ENCODE results near the gene ELOA. TPM values are rescaled to one million over a fixed set of nuclear protein-coding genes. Genes with fewer than 3 reads are reported as not detected.
A peak's percentile ranks its signal among the peaks of the same experiment; 100 is the strongest.
"Not testable (repeated sequence)": the region's sequence is repeated elsewhere in the genome, so short reads cannot be mapped to it uniquely, and the experiment has no call there.

The ELOA gene
- polyA plus RNA-seq, 2 donors: 9.9 to 15.9 TPM

DNA sequence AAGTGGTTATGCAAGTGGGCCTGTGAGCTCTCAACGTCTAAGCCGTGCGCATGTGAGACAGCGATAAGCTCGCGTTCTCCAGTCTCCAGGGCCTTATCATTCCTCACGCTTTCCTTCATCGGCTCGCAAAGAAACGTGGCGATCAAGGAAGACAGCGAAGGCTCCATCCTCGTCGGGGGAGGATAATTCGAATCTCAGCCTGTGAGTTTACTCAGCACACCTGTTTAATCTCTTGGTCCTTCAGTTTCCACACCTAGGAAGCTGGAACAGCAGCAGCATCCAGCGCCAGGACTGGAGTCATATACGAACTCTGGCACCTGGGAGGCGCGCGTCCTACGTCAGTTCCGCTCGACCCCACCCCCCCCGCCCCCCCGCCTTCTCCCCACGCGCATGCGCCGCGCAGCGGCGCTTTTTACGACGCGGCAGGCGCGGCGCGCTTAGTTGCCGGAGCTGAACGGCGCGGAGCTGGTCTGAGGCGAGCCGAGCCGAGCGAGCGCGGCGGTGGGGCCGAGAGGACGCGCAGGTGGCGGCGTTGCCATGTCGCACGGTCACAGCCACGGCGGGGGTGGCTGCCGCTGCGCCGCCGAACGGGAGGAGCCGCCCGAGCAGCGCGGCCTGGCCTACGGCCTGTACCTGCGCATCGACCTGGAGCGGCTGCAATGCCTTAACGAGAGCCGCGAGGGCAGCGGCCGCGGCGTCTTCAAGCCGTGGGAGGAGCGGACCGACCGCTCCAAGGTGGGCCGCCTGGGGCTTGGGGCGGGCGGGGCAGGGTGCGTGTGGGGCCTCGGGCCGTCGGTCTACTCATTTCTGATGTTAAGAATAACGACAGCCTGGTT lies 34.9 kb downstream of the ELOA start, which contains the start of gene PITHD1:
Gene PITHD1, plus strand, starts transcription at position 440 of the 836 bp plus-strand sequence. Its CDS starts 98 bp downstream, at position 538.
- Histone ChIP-seq H3K4me3 (ENCODE audit: low read depth in 1 of 2, low read length in 2 of 2) (peak within 1 kb of the TSS; percentile 90 to 91), H3K27me3 (ENCODE audit: control insufficient read depth in 1 of 2, insufficient read depth in 2 of 2, low read length in 2 of 2) (no peaks in the 10 kb centered on the region), H3K36me3 (ENCODE audit: control insufficient read depth in 2 of 2, insufficient read depth in 2 of 2, low read length in 1 of 2) (no peaks in the 10 kb centered on the region), H3K4me1 (ENCODE audit: control insufficient read depth in 2 of 2, insufficient read depth in 2 of 2, low read length in 1 of 2) (peaks cover 4 to 6% of the 10 kb centered on the region in 2 donors), H3K9me3 (ENCODE audit: control insufficient read depth in 2 of 2, insufficient read depth in 1 of 2, low read depth in 1 of 2, low read length in 1 of 2) (no peaks in the 10 kb centered on the region), H3K27ac (ENCODE audit: low read depth in 2 of 2, low read length in 1 of 2) (peak within 1 kb of the TSS; percentile 91 to 97)
- WGBS, 2 donors: 0% methylated on average over 65 to 90 of the region's 91 CpGs

- H3K27me3 ChIP-seq (ENCODE audit: control insufficient read depth in 1 of 2, insufficient read depth in 2 of 2, low read length in 2 of 2): no peaks in the 10 kb centered on the region
- WGBS, 2 donors: 51 to 58% methylated on average over 3 of the region's 3 CpGs
- peak overlapping the region in 1 of 2 donors; percentile 90 for H3K4me3 ChIP-seq (ENCODE audit: low read depth in 1 of 2, low read length in 2 of 2)
- H3K36me3 ChIP-seq (ENCODE audit: control insufficient read depth in 2 of 2, insufficient read depth in 2 of 2, low read length in 1 of 2): no peaks in the 10 kb centered on the region
- H3K4me1 ChIP-seq (ENCODE audit: control insufficient read depth in 2 of 2, insufficient read depth in 2 of 2, low read length in 1 of 2): peaks cover 4 to 6% of the 10 kb centered on the region in 2 donors
- H3K9me3 ChIP-seq (ENCODE audit: control insufficient read depth in 2 of 2, insufficient read depth in 1 of 2, low read depth in 1 of 2, low read length in 1 of 2): no peaks in the 10 kb centered on the region
- peak overlapping the region; percentile 3 to 30 for H3K27ac ChIP-seq (ENCODE audit: low read depth in 2 of 2, low read length in 1 of 2)
These were observed 36.6 kb downstream of the ELOA start for GRCh38 chr1:23779826-23780371.

- H3K27ac ChIP-seq (ENCODE audit: low read depth in 2 of 2, low read length in 1 of 2); H3K4me1 ChIP-seq (ENCODE audit: control insufficient read depth in 2 of 2, insufficient read depth in 2 of 2, low read length in 1 of 2); H3K9me3 ChIP-seq (ENCODE audit: control insufficient read depth in 2 of 2, insufficient read depth in 1 of 2, low read depth in 1 of 2, low read length in 1 of 2); H3K27me3 ChIP-seq (ENCODE audit: control insufficient read depth in 1 of 2, insufficient read depth in 2 of 2, low read length in 2 of 2); H3K4me3 ChIP-seq (ENCODE audit: low read depth in 1 of 2, low read length in 2 of 2); H3K36me3 ChIP-seq (ENCODE audit: control insufficient read depth in 2 of 2, insufficient read depth in 2 of 2, low read length in 1 of 2): not testable (repeated sequence)
- WGBS, 2 donors: 93 to 95% methylated on average over 11 of the region's 11 CpGs
These were observed 39.9 kb downstream of the ELOA start for GRCh38 chr1:23783141-23783540.

DNA sequence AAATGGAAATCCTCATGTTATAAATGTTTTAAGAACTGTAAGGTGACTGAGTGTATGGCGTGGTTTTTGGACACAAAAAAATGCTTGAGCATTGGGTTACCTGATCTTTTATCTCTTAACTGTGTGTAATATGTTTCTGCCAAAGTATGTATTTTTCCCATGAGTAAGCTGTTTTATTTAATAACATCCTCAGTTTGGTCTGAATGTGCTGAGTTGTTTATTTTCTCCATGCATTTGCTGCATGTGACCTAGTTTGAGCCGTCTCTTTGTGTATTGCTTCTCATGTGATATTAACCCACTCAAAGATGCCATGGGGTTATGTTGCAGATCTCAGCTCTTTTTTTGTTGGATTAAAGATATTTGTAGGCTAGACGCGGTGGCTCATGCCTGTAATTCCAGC lies 41.6 kb downstream of the ELOA start:
- no peaks in the 10 kb centered on the region for H3K4me1 ChIP-seq (ENCODE audit: control insufficient read depth in 2 of 2, insufficient read depth in 2 of 2, low read length in 1 of 2)
- H3K36me3 ChIP-seq (ENCODE audit: control insufficient read depth in 2 of 2, insufficient read depth in 2 of 2, low read length in 1 of 2): peaks cover 0 to 8% of the 10 kb centered on the region in 2 donors
- no peak overlapping the region for H3K4me3 ChIP-seq (ENCODE audit: low read depth in 1 of 2, low read length in 2 of 2)
- no peaks in the 10 kb centered on the region for H3K27me3 ChIP-seq (ENCODE audit: control insufficient read depth in 1 of 2, insufficient read depth in 2 of 2, low read length in 2 of 2)
- H3K27ac ChIP-seq (ENCODE audit: low read depth in 2 of 2, low read length in 1 of 2): no peak overlapping the region
- no peaks in the 10 kb centered on the region for H3K9me3 ChIP-seq (ENCODE audit: control insufficient read depth in 2 of 2, insufficient read depth in 1 of 2, low read depth in 1 of 2, low read length in 1 of 2)
- 84 to 87% methylated on average over 4 of the region's 4 CpGs for WGBS, 2 donors

DNA sequence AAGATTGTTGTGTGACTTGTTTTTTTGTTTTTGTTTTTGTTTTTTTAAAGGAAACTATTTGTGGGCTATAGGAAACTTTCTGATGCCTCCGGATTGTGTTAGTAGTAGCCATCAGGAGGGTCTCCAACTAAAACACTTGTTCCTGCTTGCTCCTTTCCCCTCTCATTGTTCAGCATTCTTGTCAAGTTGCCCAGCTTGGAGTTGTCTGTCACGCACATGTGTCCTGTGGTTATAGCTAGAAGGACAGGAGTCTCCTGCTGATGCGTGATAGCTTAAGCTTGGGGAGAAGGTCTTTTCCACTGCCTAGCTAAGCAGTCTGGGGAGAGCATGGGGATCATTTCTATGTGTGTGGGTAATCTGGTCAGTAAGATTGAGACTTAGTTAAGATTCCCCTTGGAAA lies 44.4 kb downstream of the ELOA start:
- WGBS, 2 donors: 89 to 93% methylated on average over 3 of the region's 3 CpGs
- H3K27ac ChIP-seq (ENCODE audit: low read depth in 2 of 2, low read length in 1 of 2): no peak overlapping the region
- peaks cover 7% of the 10 kb centered on the region in 2 donors for H3K4me1 ChIP-seq (ENCODE audit: control insufficient read depth in 2 of 2, insufficient read depth in 2 of 2, low read length in 1 of 2)
- H3K36me3 ChIP-seq (ENCODE audit: control insufficient read depth in 2 of 2, insufficient read depth in 2 of 2, low read length in 1 of 2): peaks cover 0 to 8% of the 10 kb centered on the region in 2 donors
- H3K9me3 ChIP-seq (ENCODE audit: control insufficient read depth in 2 of 2, insufficient read depth in 1 of 2, low read depth in 1 of 2, low read length in 1 of 2): no peaks in the 10 kb centered on the region
- no peak overlapping the region for H3K4me3 ChIP-seq (ENCODE audit: low read depth in 1 of 2, low read length in 2 of 2)
- no peaks in the 10 kb centered on the region for H3K27me3 ChIP-seq (ENCODE audit: control insufficient read depth in 1 of 2, insufficient read depth in 2 of 2, low read length in 2 of 2)

DNA sequence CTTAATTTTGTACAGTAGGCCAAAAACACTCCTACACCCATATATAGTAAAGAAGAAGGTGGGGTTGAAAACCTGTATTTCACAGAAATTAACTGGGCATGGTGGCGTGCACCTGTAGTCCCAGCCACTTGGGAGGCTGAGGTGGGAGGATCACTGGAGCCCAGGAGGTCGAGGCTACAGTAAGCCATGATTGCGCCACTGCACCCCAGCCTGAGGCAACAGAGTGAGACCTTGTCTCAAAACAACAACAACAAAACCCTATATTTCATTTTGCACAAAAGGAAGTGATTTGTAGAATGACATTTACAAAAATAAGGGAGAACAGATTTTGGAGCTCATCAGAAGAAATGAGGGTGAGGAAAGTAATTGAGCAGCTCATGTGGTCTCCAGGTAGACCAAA lies 45.4 kb downstream of the ELOA start:
- no peak overlapping the region for H3K4me3 ChIP-seq (ENCODE audit: low read depth in 1 of 2, low read length in 2 of 2)
- H3K27ac ChIP-seq (ENCODE audit: low read depth in 2 of 2, low read length in 1 of 2): no peak overlapping the region
- no peaks in the 10 kb centered on the region for H3K9me3 ChIP-seq (ENCODE audit: control insufficient read depth in 2 of 2, insufficient read depth in 1 of 2, low read depth in 1 of 2, low read length in 1 of 2)
- 90 to 94% methylated on average over 3 of the region's 3 CpGs for WGBS, 2 donors
- H3K4me1 ChIP-seq (ENCODE audit: control insufficient read depth in 2 of 2, insufficient read depth in 2 of 2, low read length in 1 of 2): peaks cover 7 to 15% of the 10 kb centered on the region in 2 donors
- H3K36me3 ChIP-seq (ENCODE audit: control insufficient read depth in 2 of 2, insufficient read depth in 2 of 2, low read length in 1 of 2): peaks cover 0 to 13% of the 10 kb centered on the region in 2 donors
- no peaks in the 10 kb centered on the region for H3K27me3 ChIP-seq (ENCODE audit: control insufficient read depth in 1 of 2, insufficient read depth in 2 of 2, low read length in 2 of 2)

GRCh38 chr1:23790696-23791515 lies 47.6 kb downstream of the ELOA start, which contains the start of gene LYPLA2:
Gene LYPLA2 (plus strand): TSS chr1:23791145. CDS start chr1:23792683, 1,538 bp downstream.
- Histone ChIP-seq H3K36me3 (ENCODE audit: control insufficient read depth in 2 of 2, insufficient read depth in 2 of 2, low read length in 1 of 2) (peaks cover 3 to 21% of the 10 kb centered on the region in 2 donors), H3K27me3 (ENCODE audit: control insufficient read depth in 1 of 2, insufficient read depth in 2 of 2, low read length in 2 of 2) (no peaks in the 10 kb centered on the region), H3K9me3 (ENCODE audit: control insufficient read depth in 2 of 2, insufficient read depth in 1 of 2, low read depth in 1 of 2, low read length in 1 of 2) (no peaks in the 10 kb centered on the region), H3K4me3 (ENCODE audit: low read depth in 1 of 2, low read length in 2 of 2) (peak within 1 kb of the TSS; percentile 53 to 88), H3K27ac (ENCODE audit: low read depth in 2 of 2, low read length in 1 of 2) (peak within 1 kb of the TSS; percentile 80 to 92), H3K4me1 (ENCODE audit: control insufficient read depth in 2 of 2, insufficient read depth in 2 of 2, low read length in 1 of 2) (peaks cover 7 to 15% of the 10 kb centered on the region in 2 donors)
- 1 to 2% methylated on average over 47 of the region's 47 CpGs for WGBS, 2 donors

DNA sequence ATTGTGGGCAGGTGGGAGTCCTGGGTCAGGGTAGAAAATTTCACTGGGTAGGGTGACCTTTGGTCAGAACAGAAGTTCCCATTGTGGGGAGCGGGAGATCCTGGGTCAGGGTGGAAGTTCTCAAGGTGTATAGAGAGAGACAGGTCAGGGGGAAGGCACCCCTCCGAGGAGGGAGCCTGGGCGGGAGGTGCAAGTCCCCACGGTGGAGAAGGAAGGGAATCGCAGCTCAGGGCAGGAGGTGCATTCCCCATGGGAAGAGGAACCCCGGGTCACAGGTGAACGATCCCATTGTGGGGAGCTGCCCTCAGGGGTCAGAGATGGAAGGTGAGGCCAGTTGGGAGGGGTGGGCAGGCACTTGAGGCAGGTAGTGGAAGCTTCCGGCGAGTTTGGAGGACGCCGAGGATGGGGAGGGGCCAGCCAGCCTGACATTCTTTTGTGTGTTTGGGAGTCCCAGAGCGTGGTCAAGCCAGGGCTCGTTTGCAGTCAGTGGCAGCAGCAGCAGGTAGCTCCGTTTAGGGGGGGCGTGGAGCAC lies 48.3 kb downstream of the ELOA start:
- 0% methylated on average over 14 to 15 of the region's 15 CpGs for WGBS, 2 donors
- peak overlapping the region; percentile 80 to 92 for H3K27ac ChIP-seq (ENCODE audit: low read depth in 2 of 2, low read length in 1 of 2)
- H3K4me3 ChIP-seq (ENCODE audit: low read depth in 1 of 2, low read length in 2 of 2): peak overlapping the region; percentile 53 to 88
- H3K4me1 ChIP-seq (ENCODE audit: control insufficient read depth in 2 of 2, insufficient read depth in 2 of 2, low read length in 1 of 2): peaks cover 7 to 15% of the 10 kb centered on the region in 2 donors
- H3K27me3 ChIP-seq (ENCODE audit: control insufficient read depth in 1 of 2, insufficient read depth in 2 of 2, low read length in 2 of 2): no peaks in the 10 kb centered on the region
- no peaks in the 10 kb centered on the region for H3K9me3 ChIP-seq (ENCODE audit: control insufficient read depth in 2 of 2, insufficient read depth in 1 of 2, low read depth in 1 of 2, low read length in 1 of 2)
- H3K36me3 ChIP-seq (ENCODE audit: control insufficient read depth in 2 of 2, insufficient read depth in 2 of 2, low read length in 1 of 2): peaks cover 4 to 27% of the 10 kb centered on the region in 2 donors
